LNCaP clone FGC (cell line): ENCODE results near the gene OR2AT4.

Source experiments
- DNase-seq: peaks from one replicate; pipeline ENCODE4 v3.0.0-alpha.2; 2011; ENCODE audit warnings: low read depth
- H3K4me3 ChIP-seq: 2 replicates; pipeline ENCODE4 v1.5.1; 2011; ENCODE audit warnings: mild to moderate bottlenecking, low read depth, low read length, control low read depth
- CTCF ChIP-seq: IDR thresholded peaks from 2 replicates; pipeline ENCODE4 v1.5.1; 2012; ENCODE audit warnings: mild to moderate bottlenecking; ENCODE audit not compliant: control insufficient read depth, insufficient read depth; ENCODE audit errors: extremely low read depth

The OR2AT4 gene

DNA sequence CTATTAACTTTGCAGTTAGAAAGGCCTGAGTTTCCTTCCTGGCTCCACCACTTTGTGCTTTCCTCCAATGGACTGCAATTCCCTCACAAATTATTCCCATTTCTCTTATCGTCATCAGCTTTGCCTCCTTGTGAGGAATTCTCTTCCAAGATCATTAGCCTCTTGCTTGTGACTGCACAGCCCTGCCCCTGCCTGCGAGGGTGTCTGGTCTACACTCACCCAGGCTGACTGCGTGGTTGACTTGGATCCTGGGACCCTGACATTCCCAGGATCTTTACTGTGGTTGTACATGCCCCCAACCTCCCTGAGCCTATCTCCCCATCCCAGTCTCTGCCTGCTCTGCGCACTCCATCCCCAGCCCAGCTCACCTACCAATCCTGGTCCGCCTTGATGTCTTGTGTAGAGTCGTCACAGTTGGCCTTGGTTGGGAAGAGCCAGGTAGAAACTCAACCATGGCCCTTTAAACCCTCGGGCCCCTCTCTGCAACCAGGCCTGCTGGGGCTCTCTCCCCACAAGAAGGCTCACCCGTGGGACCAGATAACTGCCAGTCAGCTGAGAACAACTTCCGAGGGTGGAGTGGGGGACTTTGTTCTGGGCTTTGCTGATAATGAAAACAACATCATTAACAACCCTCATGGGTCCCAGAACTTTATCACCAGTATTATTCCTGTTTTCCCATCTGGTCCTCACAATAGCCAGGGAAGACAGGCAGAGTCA lies at the start of gene OR2AT4:
TSS of gene OR2AT4 (minus strand) at position 421 of the 717 bp plus-strand sequence.
- no peak within 1 kb of the TSS for H3K4me3 ChIP-seq
- no peak for TF ChIP-seq CTCF
- no peak for DNase-seq

DNA sequence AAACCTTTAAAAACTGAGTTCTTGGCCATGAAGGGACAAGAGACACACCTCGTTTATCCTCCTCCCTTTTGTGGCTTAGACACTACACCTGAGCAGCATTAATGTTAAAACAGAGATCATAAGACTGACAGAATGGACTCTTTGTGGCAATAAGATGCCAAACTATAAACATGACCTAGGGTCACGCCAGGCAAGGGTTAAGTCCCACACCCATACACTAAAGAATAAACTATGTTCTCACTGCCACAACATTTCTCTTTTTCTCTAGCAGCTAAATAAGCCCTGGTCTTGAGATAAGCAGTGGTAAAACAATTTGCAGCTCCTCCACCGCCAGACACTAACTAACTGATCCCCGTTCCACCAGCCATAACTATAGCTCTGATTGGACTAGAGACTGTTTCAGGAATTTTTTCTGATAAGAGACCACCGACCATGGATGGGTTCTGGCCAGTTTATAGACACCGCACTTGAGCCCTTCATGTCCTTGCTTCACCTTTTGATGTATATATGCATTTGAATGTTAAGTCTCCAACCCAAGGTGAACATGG lies 49.4 kb upstream of the OR2AT4 start:
- DNase-seq = no peak
- no peak for TF ChIP-seq CTCF

DNA sequence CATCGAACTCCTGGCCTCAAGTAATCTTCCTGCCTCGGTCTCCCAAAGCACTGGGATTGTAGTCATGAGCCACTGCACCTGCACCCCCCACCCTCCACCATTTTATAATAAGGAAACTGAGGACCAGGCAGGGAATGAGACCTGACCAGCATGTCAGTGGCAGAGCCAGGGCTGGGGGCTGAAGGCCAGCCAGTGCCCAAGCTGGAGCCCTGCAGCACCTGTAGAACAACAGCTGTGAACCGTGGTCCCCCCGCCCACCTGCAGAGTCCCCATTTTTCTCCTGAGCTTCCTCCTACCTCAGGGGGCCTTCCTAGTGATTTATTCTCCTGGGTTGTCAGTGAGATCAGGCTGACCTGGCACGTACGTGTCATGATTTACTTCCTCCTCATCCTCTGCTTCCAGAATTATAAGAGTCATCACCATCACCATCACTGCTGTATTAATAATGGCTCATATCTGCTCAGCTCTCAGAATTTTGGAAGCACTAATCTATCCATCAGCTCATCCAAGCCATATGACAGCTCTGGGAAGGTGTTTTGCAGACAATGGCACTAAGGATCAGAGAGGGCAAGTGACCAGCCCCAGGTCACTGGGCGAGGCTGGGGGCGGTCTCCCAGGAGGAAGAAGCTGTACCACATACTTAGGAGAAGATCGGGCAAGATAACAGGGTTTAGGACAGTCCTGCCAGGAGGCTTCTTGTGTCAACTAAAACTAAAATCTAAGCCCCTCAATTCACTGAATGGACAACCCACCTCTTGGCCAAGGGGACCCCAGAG lies 48.7 kb upstream of the OR2AT4 start:
- DNase-seq = no peak
- TF ChIP-seq CTCF = no peak
- H3K4me3 ChIP-seq = no peak overlapping the region

More for the DNA sequence above, 49.4 kb upstream of the OR2AT4 start:
- no peak overlapping the region for H3K4me3 ChIP-seq

DNA sequence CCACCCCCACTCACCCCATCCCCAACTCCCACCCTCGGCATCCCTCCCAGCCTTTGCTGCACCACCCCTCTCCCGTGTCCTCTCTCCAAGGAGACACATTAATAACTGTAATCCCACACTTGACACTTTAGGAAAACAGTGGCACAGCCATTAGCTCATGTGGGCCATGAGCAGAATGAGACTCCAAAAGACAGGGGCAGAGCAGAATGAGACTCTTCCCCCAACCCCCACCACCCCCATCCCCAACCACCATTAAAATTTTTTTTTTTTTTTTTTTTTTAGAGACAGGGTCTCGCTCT lies 48.0 kb upstream of the OR2AT4 start:
- no peak for DNase-seq
- TF ChIP-seq CTCF = no peak

DNA sequence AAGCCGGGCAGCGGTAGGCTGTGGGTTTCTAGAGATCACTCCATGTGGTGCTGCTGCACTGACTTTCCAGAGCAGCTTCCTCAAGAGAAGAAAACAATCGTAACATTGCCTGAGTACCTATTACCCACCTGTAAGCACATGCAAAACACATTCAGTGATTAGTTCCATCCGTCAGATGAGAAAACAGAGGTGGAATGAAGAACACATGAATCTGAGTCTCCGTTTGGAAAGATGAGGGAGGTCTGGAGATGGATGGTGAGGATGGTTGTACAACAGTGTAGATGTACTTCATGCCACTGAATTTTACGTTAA lies 46.7 kb upstream of the OR2AT4 start:
- H3K4me3 ChIP-seq = no peak overlapping the region
- DNase-seq = no peak
- no peak for TF ChIP-seq CTCF

More for the DNA sequence above, 48.0 kb upstream of the OR2AT4 start:
- no peak overlapping the region for H3K4me3 ChIP-seq

GRCh38 chr11:75142714-75143419 lies 46.2 kb upstream of the OR2AT4 start:
- no peak for TF ChIP-seq CTCF
- H3K4me3 ChIP-seq = no peak overlapping the region
- no peak for DNase-seq
